ENCODE results near the gene ADAMTSL5. TPM values are rescaled to one million over a fixed set of nuclear protein-coding genes. Genes with fewer than 3 reads are reported as not detected.

Gene ADAMTSL5, protein sequence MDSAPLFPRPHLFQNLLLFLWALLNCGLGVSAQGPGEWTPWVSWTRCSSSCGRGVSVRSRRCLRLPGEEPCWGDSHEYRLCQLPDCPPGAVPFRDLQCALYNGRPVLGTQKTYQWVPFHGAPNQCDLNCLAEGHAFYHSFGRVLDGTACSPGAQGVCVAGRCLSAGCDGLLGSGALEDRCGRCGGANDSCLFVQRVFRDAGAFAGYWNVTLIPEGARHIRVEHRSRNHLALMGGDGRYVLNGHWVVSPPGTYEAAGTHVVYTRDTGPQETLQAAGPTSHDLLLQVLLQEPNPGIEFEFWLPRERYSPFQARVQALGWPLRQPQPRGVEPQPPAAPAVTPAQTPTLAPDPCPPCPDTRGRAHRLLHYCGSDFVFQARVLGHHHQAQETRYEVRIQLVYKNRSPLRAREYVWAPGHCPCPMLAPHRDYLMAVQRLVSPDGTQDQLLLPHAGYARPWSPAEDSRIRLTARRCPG
- total RNA-seq = 10 to 100 TPM; 22.2 to 36.2 TPM

DNA sequence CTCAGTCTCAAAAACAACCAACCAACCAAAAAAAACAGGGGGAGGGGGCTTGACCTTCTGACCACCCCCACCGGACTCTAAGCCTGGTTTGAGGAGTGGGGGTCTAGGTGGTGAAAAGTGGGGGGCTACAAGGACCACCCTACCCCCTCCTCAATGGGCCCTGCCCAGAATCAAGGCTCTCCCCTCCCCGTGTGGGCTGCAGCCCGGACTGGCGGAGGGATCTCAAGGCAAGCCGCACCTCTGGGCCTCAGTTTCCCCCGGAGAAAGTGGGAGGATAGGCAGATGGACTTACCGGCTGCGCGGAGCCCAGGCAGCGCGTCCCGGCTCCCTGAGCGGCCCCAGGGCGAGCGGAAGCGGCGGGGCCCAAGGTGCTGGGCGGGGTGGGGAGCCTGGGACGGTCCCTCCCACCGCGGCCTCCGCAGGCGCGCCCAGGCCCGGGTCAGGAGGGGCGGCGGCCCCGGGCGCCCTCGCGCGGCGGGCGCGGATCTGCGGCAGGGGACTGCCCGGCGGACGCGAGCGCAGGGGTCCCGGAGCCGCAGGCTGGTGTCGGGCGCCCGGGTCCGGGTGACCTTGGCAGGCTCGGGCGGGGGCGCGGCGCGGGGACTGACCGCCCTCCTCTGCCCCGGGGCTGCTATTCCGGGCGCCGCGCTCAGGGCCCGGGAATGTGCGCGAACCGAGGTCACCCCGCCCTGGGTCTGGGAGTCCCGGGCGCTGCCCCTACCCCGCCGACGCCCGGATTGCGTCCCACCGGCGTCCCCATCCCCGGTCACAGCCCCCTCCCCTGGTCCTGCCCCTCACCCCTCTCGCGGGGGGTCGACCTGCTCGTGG is at the start of gene ADAMTSL5:
Gene ADAMTSL5, minus strand, starts transcription at position 349 of the 828 bp plus-strand sequence. CDS start 2,076 bp downstream, outside the sequence.
- DNase-seq (ENCODE audit: low spot score) (no peak), ATAC-seq (ENCODE audit: insufficient number of reproducible peaks, low FRiP score, low read depth) (no peak)
- Histone ChIP-seq H3K4me1 (ENCODE audit: control insufficient read depth in 1 of 2, low read depth in 2 of 2) (peaks cover 0 to 19% of the 10 kb centered on the region in 2 donors), H3K27ac (peak within 1 kb of the TSS; percentile 75 to 80), H3K9me3 (no peaks in the 10 kb centered on the region), H3K4me3 (peak within 1 kb of the TSS; percentile 78), H3K36me3 (no peaks in the 10 kb centered on the region), H3K27me3 (replicated peaks; ENCODE audit: insufficient read depth) (no peaks in the 10 kb centered on the region)
- TF ChIP-seq, protein P1, sequence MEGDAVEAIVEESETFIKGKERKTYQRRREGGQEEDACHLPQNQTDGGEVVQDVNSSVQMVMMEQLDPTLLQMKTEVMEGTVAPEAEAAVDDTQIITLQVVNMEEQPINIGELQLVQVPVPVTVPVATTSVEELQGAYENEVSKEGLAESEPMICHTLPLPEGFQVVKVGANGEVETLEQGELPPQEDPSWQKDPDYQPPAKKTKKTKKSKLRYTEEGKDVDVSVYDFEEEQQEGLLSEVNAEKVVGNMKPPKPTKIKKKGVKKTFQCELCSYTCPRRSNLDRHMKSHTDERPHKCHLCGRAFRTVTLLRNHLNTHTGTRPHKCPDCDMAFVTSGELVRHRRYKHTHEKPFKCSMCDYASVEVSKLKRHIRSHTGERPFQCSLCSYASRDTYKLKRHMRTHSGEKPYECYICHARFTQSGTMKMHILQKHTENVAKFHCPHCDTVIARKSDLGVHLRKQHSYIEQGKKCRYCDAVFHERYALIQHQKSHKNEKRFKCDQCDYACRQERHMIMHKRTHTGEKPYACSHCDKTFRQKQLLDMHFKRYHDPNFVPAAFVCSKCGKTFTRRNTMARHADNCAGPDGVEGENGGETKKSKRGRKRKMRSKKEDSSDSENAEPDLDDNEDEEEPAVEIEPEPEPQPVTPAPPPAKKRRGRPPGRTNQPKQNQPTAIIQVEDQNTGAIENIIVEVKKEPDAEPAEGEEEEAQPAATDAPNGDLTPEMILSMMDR (IDR thresholded peaks at IDR 0.05) = no peak

DNA sequence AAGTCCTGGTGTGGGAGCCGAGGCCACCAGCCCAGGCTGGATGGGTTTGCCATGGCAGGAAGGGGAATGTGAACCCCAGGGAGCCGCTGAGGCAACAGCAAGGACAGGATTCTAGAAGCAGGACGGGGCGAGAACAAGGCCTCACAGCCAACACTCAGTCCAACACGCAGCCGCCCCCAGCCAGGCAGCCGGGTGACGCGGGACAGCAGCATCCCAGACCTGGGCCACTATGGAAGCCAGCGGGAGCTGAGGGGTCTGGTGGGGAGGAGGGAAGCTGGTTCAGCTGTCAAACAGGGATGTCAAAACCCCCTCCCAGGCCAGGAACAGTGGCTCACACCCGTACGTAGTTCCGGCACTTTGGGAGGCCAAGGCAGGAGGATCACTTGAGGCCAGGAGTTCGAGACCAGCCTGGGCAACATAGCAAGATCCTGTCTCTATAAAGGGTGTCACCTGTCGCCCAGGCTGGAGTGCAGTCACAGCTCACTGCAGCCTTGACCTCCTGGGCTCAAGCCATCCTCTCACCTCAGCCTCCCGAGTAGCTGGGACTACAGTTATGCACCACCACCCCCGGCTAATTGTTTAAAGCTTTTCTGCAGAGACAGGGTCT is 48.5 kb upstream of the ADAMTSL5 start:
- TF ChIP-seq, protein P1 (IDR thresholded peaks at IDR 0.05) = no peak
- Histone ChIP-seq H3K27me3 (replicated peaks; ENCODE audit: insufficient read depth) (no peaks in the 10 kb centered on the region), H3K9me3 (no peaks in the 10 kb centered on the region), H3K36me3 (no peaks in the 10 kb centered on the region), H3K27ac (no peak overlapping the region), H3K4me1 (ENCODE audit: control insufficient read depth in 1 of 2, low read depth in 2 of 2) (peaks cover 0 to 6% of the 10 kb centered on the region in 2 donors), H3K4me3 (no peak overlapping the region)
- no peak for ATAC-seq (ENCODE audit: insufficient number of reproducible peaks, low FRiP score, low read depth)
- DNase-seq (ENCODE audit: low spot score) = no peak

DNA sequence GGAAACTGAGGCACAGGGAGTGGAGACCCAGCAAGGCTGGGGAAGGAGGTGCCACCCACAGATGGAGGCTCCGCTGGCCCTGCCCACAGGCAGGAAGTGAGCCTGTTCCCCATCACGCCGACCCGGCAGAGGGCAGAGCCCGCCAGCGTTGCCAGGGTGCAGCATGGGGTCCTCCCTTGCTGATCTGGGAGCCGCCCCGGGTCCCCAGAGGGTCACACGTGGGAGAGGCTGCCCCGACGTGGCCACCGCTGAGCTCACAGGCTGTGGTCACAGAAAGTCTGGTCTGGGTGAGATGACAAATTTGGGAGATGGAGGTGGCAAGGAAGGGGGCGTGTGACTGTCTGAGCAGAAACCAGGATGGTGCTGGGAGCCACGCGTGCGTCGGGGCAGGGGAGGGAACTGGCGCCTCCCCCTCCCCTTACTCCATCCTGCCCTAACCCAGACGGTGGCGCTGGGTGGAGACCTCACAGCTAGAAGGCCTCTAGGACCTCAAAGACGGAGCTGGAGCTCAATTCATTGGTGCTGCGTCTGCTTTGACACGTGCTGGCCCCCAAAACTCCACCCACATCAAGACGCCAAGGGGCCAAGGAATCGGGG is 47.6 kb upstream of the ADAMTSL5 start:
- Histone ChIP-seq H3K4me1 (ENCODE audit: control insufficient read depth in 1 of 2, low read depth in 2 of 2) (no peaks in the 10 kb centered on the region), H3K27ac (no peak overlapping the region), H3K9me3 (no peaks in the 10 kb centered on the region), H3K4me3 (no peak overlapping the region), H3K27me3 (replicated peaks; ENCODE audit: insufficient read depth) (no peaks in the 10 kb centered on the region), H3K36me3 (no peaks in the 10 kb centered on the region)
- TF ChIP-seq, protein P1 (IDR thresholded peaks at IDR 0.05) = no peak
- ATAC-seq (ENCODE audit: insufficient number of reproducible peaks, low FRiP score, low read depth) (no peak), DNase-seq (ENCODE audit: low spot score) (no peak)

DNA sequence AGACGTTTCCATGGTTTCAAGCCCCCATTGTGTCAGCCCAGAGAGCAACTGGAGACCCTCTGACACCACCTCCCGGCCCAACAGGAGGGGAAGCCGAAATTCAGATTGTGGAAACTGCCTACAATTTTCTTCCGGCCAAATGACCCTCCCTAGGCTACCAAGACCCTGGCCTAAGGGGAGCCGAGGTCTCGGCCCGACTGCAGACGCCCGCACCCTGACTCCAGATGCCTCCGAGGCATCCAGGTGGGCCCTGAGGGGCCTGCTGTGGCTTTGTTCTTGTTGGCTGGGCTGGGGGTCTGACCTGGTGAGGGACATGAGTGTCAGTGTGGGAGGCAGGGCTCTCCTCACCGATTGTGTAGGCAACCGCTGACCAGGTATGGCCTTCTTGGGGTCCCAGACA is 45.7 kb upstream of the ADAMTSL5 start:
- Histone ChIP-seq H3K36me3 (no peaks in the 10 kb centered on the region), H3K27me3 (replicated peaks; ENCODE audit: insufficient read depth) (no peaks in the 10 kb centered on the region), H3K9me3 (no peaks in the 10 kb centered on the region), H3K27ac (no peak overlapping the region), H3K4me3 (no peak overlapping the region), H3K4me1 (ENCODE audit: control insufficient read depth in 1 of 2, low read depth in 2 of 2) (no peaks in the 10 kb centered on the region)
- no peak for ATAC-seq (ENCODE audit: insufficient number of reproducible peaks, low FRiP score, low read depth)
- no peak for DNase-seq (ENCODE audit: low spot score)
- TF ChIP-seq, protein P1 (IDR thresholded peaks at IDR 0.05) = no peak
